OCI-LY1 (cell line): Measurements from ENCODE around the gene MAJIN.

Experiments
- H2AFZ ChIP-seq: fragments of 200-600 bp; sonication (generic), shearing (Covaris generic); 2 replicates; pipeline ENCODE4 v1.6.0; 2014; ENCODE audit warnings: antibody characterized with exemption, mild to moderate bottlenecking, low read length
- H3F3A ChIP-seq: fragments of 200-600 bp; sonication (generic), shearing (Covaris generic); 2 replicates; pipeline ENCODE4 v1.6.0; 2014; ENCODE audit warnings: mild to moderate bottlenecking, antibody characterized with exemption, low read length, moderate library complexity; ENCODE audit not compliant: insufficient read depth
- H3K27ac ChIP-seq: fragments of 200-600 bp; sonication (generic); 2 replicates; pipeline ENCODE4 v1.5.1; 2014; ENCODE audit warnings: low read length, mixed run types, mild to moderate bottlenecking, low read depth; ENCODE audit not compliant: poor library complexity, severe bottlenecking
- H3K27me3 ChIP-seq: fragments of 200-600 bp; sonication (generic); 2 replicates; pipeline ENCODE4 v1.6.0; 2014; ENCODE audit warnings: antibody characterized with exemption, mild to moderate bottlenecking, low read length, moderate library complexity; ENCODE audit not compliant: insufficient read depth
- H3K36me3 ChIP-seq: fragments of 200-600 bp; sonication (generic); 2 replicates; pipeline ENCODE4 v1.6.1; 2014; ENCODE audit warnings: mild to moderate bottlenecking, antibody characterized with exemption, low read length, moderate library complexity, mixed read lengths; ENCODE audit not compliant: insufficient read depth
- H3K4me1 ChIP-seq: fragments of 200-600 bp; sonication (generic); 2 replicates; pipeline ENCODE4 v1.5.1; 2014; ENCODE audit warnings: mild to moderate bottlenecking, low read length, moderate library complexity; ENCODE audit not compliant: insufficient read depth, severe bottlenecking
- H3K4me2 ChIP-seq: fragments of 200-600 bp; sonication (generic), shearing (Covaris generic); 2 replicates; pipeline ENCODE4 v1.6.1; 2014; ENCODE audit warnings: low read length
- H3K4me3 ChIP-seq: fragments of 200-600 bp; sonication (generic); 2 replicates; pipeline ENCODE4 v1.5.1; 2014; ENCODE audit warnings: low read length, low read depth, mild to moderate bottlenecking, mixed read lengths; ENCODE audit not compliant: poor library complexity, severe bottlenecking
- H3K79me2 ChIP-seq: fragments of 200-600 bp; shearing (Covaris generic); 2 replicates; pipeline ENCODE4 v1.6.1; 2016; ENCODE audit warnings: mixed run types, low read length, mixed read lengths; ENCODE audit not compliant: insufficient read depth
- H3K9ac ChIP-seq: fragments of 200-600 bp; sonication (generic), shearing (Covaris generic); 2 replicates; pipeline ENCODE4 v1.6.1; 2014; ENCODE audit warnings: mild to moderate bottlenecking, low read length, mixed read lengths
- H3K9me2 ChIP-seq: fragments of 200-600 bp; sonication (generic), shearing (Covaris generic); 2 replicates; pipeline ENCODE4 v1.6.1; 2014; ENCODE audit warnings: low read depth, mild to moderate bottlenecking, low read length, mixed read lengths
- H3K9me3 ChIP-seq: fragments of 200-600 bp; shearing (Covaris generic); 2 replicates; pipeline ENCODE4 v1.6.1; 2014; ENCODE audit warnings: low read length, mixed read lengths
- H4K20me1 ChIP-seq: fragments of 200-600 bp; sonication (generic), shearing (Covaris generic); 2 replicates; pipeline ENCODE4 v1.6.0; 2016; ENCODE audit warnings: mild to moderate bottlenecking, low read length; ENCODE audit not compliant: insufficient read depth
- EZH2 ChIP-seq: fragments of 200-600 bp; sonication (generic), shearing (Covaris generic); IDR thresholded peaks from 2 replicates; pipeline ENCODE4 v1.8.0; 2017; ENCODE audit warnings: borderline replicate concordance, mixed run types, mild to moderate bottlenecking, antibody characterized with exemption, low read length, moderate library complexity, mixed read lengths
- TF ChIP-seq, protein P1 (sequence below): fragments of 200-600 bp; sonication (generic), shearing (Covaris generic); IDR thresholded peaks from 2 replicates; pipeline ENCODE4 v1.5.1; 2017; ENCODE audit warnings: mild to moderate bottlenecking, antibody characterized with exemption, low read length, moderate library complexity, mixed read lengths

The MAJIN gene

DNA sequence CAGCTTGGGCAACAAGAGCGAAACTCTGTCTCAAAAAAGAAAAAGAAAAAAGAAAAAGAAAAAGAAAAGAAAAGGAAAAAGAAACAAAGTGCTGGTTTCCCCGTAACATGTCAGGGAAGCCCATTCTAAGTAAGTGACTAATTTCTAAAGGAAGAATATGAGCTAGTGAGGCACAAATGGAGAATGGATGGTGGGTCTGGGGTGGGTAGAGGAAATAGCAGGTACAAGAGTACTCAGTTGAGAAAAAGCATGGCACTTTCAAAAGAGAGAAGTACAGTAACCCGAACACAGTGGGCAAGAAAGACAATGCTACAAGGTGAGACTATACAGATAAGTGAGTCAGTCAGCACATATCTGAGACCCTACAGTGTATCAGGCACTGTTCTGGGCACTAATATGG lies 4.5 kb downstream of the MAJIN start:
- H3K9me2 ChIP-seq: no peaks in the 10 kb centered on the region
- no peak overlapping the region for H3K9ac ChIP-seq
- H3K4me2 ChIP-seq: no peak overlapping the region
- no peak overlapping the region for H2AFZ ChIP-seq
- no peaks in the 10 kb centered on the region for H3K27me3 ChIP-seq
- no peaks in the 10 kb centered on the region for H3K9me3 ChIP-seq
- H3K79me2 ChIP-seq: no peaks in the 10 kb centered on the region
- H3K4me3 ChIP-seq: no peak overlapping the region
- TF ChIP-seq EZH2: no peak
- TF ChIP-seq, protein P1, sequence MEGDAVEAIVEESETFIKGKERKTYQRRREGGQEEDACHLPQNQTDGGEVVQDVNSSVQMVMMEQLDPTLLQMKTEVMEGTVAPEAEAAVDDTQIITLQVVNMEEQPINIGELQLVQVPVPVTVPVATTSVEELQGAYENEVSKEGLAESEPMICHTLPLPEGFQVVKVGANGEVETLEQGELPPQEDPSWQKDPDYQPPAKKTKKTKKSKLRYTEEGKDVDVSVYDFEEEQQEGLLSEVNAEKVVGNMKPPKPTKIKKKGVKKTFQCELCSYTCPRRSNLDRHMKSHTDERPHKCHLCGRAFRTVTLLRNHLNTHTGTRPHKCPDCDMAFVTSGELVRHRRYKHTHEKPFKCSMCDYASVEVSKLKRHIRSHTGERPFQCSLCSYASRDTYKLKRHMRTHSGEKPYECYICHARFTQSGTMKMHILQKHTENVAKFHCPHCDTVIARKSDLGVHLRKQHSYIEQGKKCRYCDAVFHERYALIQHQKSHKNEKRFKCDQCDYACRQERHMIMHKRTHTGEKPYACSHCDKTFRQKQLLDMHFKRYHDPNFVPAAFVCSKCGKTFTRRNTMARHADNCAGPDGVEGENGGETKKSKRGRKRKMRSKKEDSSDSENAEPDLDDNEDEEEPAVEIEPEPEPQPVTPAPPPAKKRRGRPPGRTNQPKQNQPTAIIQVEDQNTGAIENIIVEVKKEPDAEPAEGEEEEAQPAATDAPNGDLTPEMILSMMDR: no peak
- H3K27ac ChIP-seq: no peak overlapping the region
- H3F3A ChIP-seq: no peaks in the 10 kb centered on the region
- H3K4me1 ChIP-seq: peaks cover 19% of the 10 kb centered on the region
- H4K20me1 ChIP-seq: no peaks in the 10 kb centered on the region
- H3K36me3 ChIP-seq: no peaks in the 10 kb centered on the region

- Histone ChIP-seq H3K9me3 (no peaks in the 10 kb centered on the region), H3K27ac (no peak overlapping the region), H3K36me3 (no peaks in the 10 kb centered on the region), H3K79me2 (no peaks in the 10 kb centered on the region), H3K4me3 (no peak overlapping the region), H3K4me1 (no peaks in the 10 kb centered on the region), H3K27me3 (no peaks in the 10 kb centered on the region), H3F3A (no peaks in the 10 kb centered on the region), H4K20me1 (no peaks in the 10 kb centered on the region), H3K4me2 (no peak overlapping the region), H2AFZ (no peak overlapping the region), H3K9me2 (no peaks in the 10 kb centered on the region), H3K9ac (no peak overlapping the region)
- TF ChIP-seq, protein P1: no peak
- no peak for TF ChIP-seq EZH2
Measured at GRCh38 chr11:64963072-64963631, 8.8 kb downstream of the MAJIN start.

DNA sequence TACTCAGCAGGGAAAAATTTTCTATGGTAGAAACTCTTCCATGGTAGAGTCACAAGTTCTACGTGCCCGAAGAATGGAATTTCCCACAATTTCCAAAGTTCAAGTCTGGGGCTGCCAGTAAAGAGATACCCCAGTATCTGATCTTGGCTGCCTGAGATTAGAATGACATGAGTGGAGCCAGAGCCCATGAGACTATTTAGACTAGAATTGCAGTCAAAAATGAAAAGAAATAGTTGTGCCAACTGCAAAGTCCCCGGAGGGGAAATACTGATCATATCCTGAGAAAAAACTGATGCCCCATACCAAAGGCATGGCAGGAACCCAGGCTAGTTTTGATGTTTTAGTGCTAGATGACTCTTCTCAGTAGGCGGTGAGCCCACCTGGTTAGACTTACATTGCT lies 11.2 kb downstream of the MAJIN start:
- Histone ChIP-seq H3K9me3 (no peaks in the 10 kb centered on the region), H3K36me3 (no peaks in the 10 kb centered on the region), H4K20me1 (no peaks in the 10 kb centered on the region), H2AFZ (no peak overlapping the region), H3K79me2 (no peaks in the 10 kb centered on the region), H3K9ac (no peak overlapping the region), H3K4me2 (no peak overlapping the region), H3K9me2 (no peaks in the 10 kb centered on the region), H3F3A (no peaks in the 10 kb centered on the region), H3K4me3 (no peak overlapping the region), H3K4me1 (no peaks in the 10 kb centered on the region), H3K27ac (no peak overlapping the region), H3K27me3 (no peaks in the 10 kb centered on the region)
- TF ChIP-seq, protein P1: no peak
- no peak for TF ChIP-seq EZH2
